Stimulated activated effector memory CD8-positive, alpha-beta T cell treated with anti-CD3 and anti-CD28 coated beads, Interleukin-12 subunit alpha, Interleukin-12 subunit beta, amount 100 ng/mL, for 72 hours (primary cell): ENCODE results near the gene DIAPH1.

Experiments used
- ATAC-seq: fragments of 150-1000 bp; cut with Tn5 transposase; 2 replicates; pipeline ENCODE4 v1.10.0; 2021
- DNase-seq, 2 donors: peaks; one replicate each; pipeline ENCODE4 v3.0.0; 2021 to 2022; ENCODE audit warnings: low spot score in 2 of 2
- H3K27ac Mint-ChIP-seq: one replicate; pipeline ENCODE4 v1.8.0; 2022; ENCODE audit warnings: mild to moderate bottlenecking, mixed read lengths
- H3K36me3 Mint-ChIP-seq: one replicate; pipeline ENCODE4 v1.8.0; 2022; ENCODE audit warnings: mild to moderate bottlenecking, mixed read lengths
- H3K4me1 Mint-ChIP-seq: one replicate; pipeline ENCODE4 v1.8.0; 2022; ENCODE audit warnings: mixed read lengths
- H3K4me3 Mint-ChIP-seq: one replicate; pipeline ENCODE4 v1.8.0; 2022; ENCODE audit warnings: mild to moderate bottlenecking, mixed read lengths
- H3K9me3 Mint-ChIP-seq: one replicate; pipeline ENCODE4 v1.8.0; 2022; ENCODE audit warnings: mixed read lengths

Gene DIAPH1

GRCh38 chr5:141618804-141619554 lies at the start of gene DIAPH1:
Gene DIAPH1 (minus strand): TSS chr5:141619000. CDS start chr5:141618914, 86 bp downstream.
- H3K4me1 Mint-ChIP-seq, result peaks cover 31% of the 10 kb centered on the region
- H3K9me3 Mint-ChIP-seq, result no peaks in the 10 kb centered on the region
- peak within 1 kb of the TSS; percentile 95 for H3K27ac Mint-ChIP-seq
- H3K36me3 Mint-ChIP-seq, result peaks cover 93% of the 10 kb centered on the region
- ATAC-seq (peak; percentile 93), DNase-seq (peak; percentile 94 to 98)
- peak within 1 kb of the TSS; percentile 90 for H3K4me3 Mint-ChIP-seq

- H3K36me3 Mint-ChIP-seq, result peaks cover 16% of the 10 kb centered on the region
- no peak for ATAC-seq
Measured at GRCh38 chr5:141665995-141666940, 47.5 kb upstream of the DIAPH1 start.

GRCh38 chr5:141664733-141665461 lies 46.1 kb upstream of the DIAPH1 start:
- H3K4me3 Mint-ChIP-seq, result no peak overlapping the region
- H3K4me1 Mint-ChIP-seq, result peaks cover 6% of the 10 kb centered on the region
- H3K27ac Mint-ChIP-seq, result no peak overlapping the region
- ATAC-seq (peak; percentile 92), DNase-seq (peak; percentile 67 to 88)
- H3K9me3 Mint-ChIP-seq, result no peaks in the 10 kb centered on the region
- peaks cover 16% of the 10 kb centered on the region for H3K36me3 Mint-ChIP-seq

More at GRCh38 chr5:141665995-141666940, 47.5 kb upstream of the DIAPH1 start:
- Mint-ChIP-seq H3K4me1 (peaks cover 6% of the 10 kb centered on the region), H3K9me3 (no peaks in the 10 kb centered on the region), H3K27ac (no peak overlapping the region), H3K4me3 (no peak overlapping the region)
- no peak for DNase-seq

DNA sequence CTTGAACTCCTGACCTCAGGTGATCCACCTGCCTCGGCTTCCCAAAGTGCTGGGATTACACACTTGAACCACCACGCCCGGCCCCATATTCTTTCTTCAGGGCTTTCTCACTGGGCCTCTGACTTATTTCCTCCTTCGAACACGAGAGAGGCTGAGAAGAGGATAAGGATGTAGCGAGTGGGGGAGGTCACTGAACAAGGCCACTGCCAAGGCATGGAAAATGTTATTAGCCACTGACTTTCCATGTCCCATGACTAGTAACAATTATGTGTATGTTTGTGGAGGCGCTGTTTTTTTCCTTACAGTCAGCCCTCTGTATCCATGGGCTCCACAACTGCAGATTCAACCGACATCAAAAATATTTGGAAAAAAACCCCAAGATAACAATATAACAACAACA lies 44.7 kb upstream of the DIAPH1 start:
- H3K4me3 Mint-ChIP-seq, result no peak overlapping the region
- ATAC-seq (no peak), DNase-seq (no peak)

DNA sequence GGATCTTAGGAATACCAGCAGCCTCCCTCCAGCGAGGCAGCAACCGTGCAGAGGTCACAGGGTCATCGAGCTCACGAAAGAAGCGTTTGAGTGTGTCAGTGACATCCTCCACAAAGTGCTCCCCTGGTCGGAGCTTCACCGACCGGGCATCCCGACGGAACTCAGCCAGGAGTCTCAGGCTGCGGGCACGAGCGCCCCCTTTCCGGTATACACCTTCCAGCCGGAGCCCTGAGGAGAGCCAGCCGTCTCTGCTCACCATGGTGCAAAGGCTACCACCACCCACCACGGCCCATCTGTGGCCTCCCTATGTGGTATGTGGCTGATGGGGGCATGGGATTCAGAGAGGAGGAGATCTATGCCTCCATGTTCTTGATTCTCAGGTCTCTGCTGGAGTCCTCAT lies 43.2 kb upstream of the DIAPH1 start:
- no peak for DNase-seq
- no peak for ATAC-seq
- peaks cover 20% of the 10 kb centered on the region for H3K4me1 Mint-ChIP-seq
- H3K27ac Mint-ChIP-seq, result no peak overlapping the region
- H3K9me3 Mint-ChIP-seq, result no peaks in the 10 kb centered on the region
- H3K36me3 Mint-ChIP-seq, result peaks cover 15% of the 10 kb centered on the region
- H3K4me3 Mint-ChIP-seq, result no peak overlapping the region

More for the DNA sequence above, 44.7 kb upstream of the DIAPH1 start:
- no peaks in the 10 kb centered on the region for H3K9me3 Mint-ChIP-seq
- no peak overlapping the region for H3K27ac Mint-ChIP-seq
- peaks cover 6% of the 10 kb centered on the region for H3K4me1 Mint-ChIP-seq
- H3K36me3 Mint-ChIP-seq, result peaks cover 10% of the 10 kb centered on the region

- no peak overlapping the region for H3K4me3 Mint-ChIP-seq
- H3K36me3 Mint-ChIP-seq, result peaks cover 11% of the 10 kb centered on the region
- peak; percentile 96 for ATAC-seq
- DNase-seq, result no peak
- H3K27ac Mint-ChIP-seq, result peak overlapping the region; percentile 41
- H3K4me1 Mint-ChIP-seq, result peaks cover 14% of the 10 kb centered on the region
- no peaks in the 10 kb centered on the region for H3K9me3 Mint-ChIP-seq
Measured at GRCh38 chr5:141657937-141658545, 39.2 kb upstream of the DIAPH1 start.

GRCh38 chr5:141657404-141657803 lies 38.6 kb upstream of the DIAPH1 start:
- peak overlapping the region; percentile 41 for H3K27ac Mint-ChIP-seq
- no peaks in the 10 kb centered on the region for H3K9me3 Mint-ChIP-seq
- DNase-seq, result no peak
- peaks cover 11% of the 10 kb centered on the region for H3K36me3 Mint-ChIP-seq
- peaks cover 20% of the 10 kb centered on the region for H3K4me1 Mint-ChIP-seq
- no peak for ATAC-seq
- no peak overlapping the region for H3K4me3 Mint-ChIP-seq

DNA sequence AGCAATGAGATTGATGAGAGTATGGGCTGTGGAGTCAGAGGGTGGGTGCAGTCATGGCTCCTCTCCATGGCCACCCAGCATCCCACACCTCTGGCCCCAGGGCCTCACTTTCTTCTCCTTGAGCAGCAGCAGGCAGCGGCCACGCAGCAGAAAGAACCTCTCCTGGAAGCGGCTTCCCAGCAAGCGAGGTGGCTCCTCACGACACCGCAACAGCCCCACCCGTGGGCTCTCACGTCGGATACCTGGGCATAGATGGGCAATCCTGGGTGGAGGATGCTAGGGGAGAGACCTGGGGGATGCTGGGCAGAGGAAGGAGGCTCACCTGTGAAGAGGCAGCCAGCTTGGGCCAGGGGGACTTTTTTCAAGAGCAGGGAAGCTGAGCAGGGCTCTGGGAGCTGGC lies 37.6 kb upstream of the DIAPH1 start:
- peaks cover 11% of the 10 kb centered on the region for H3K36me3 Mint-ChIP-seq
- no peak for DNase-seq
- H3K4me1 Mint-ChIP-seq, result peaks cover 29% of the 10 kb centered on the region
- H3K9me3 Mint-ChIP-seq, result no peaks in the 10 kb centered on the region
- H3K4me3 Mint-ChIP-seq, result no peak overlapping the region
- peak overlapping the region; percentile 6 for H3K27ac Mint-ChIP-seq
- no peak for ATAC-seq

DNA sequence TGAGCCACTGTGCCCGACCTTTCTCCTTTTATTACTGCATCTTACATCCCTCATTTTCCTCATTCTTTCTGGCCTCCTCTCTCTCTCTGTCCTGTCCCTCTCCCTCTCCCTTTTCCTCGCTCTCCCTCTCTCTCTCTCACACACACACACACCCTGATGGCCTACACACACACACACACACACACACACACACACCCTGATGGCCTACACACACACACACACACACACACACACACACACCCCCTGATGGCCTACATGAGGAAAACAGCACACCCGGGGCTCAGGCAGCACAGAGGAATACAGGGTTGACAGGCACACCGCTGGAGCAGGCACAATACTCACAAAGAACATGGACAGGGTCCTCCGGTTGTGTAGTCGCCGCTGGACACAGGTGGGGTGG lies 36.2 kb upstream of the DIAPH1 start:
- H3K4me3 Mint-ChIP-seq, result no peak overlapping the region
- H3K36me3 Mint-ChIP-seq, result peaks cover 11% of the 10 kb centered on the region
- no peak for ATAC-seq
- H3K27ac Mint-ChIP-seq, result no peak overlapping the region
- no peak for DNase-seq
- H3K9me3 Mint-ChIP-seq, result no peaks in the 10 kb centered on the region
- H3K4me1 Mint-ChIP-seq, result peaks cover 43% of the 10 kb centered on the region

- H3K9me3 Mint-ChIP-seq, result no peaks in the 10 kb centered on the region
- ATAC-seq (no peak), DNase-seq (no peak)
- H3K4me3 Mint-ChIP-seq, result no peak overlapping the region
- H3K36me3 Mint-ChIP-seq, result peaks cover 11% of the 10 kb centered on the region
- H3K27ac Mint-ChIP-seq, result no peak overlapping the region
- H3K4me1 Mint-ChIP-seq, result peaks cover 50% of the 10 kb centered on the region
Measured at GRCh38 chr5:141654298-141654697, 35.5 kb upstream of the DIAPH1 start.

GRCh38 chr5:141651728-141652105 lies 32.9 kb upstream of the DIAPH1 start:
- H3K4me3 Mint-ChIP-seq, result peak overlapping the region; percentile 94
- ATAC-seq, result no peak

GRCh38 chr5:141650851-141651727 lies 32.3 kb upstream of the DIAPH1 start, which contains the start of gene FCHSD1:
Gene FCHSD1 (minus strand): TSS chr5:141651418. CDS start chr5:141651368, 50 bp downstream.
- H3K4me1 Mint-ChIP-seq, result peaks cover 47% of the 10 kb centered on the region

More at GRCh38 chr5:141651728-141652105, 32.9 kb upstream of the DIAPH1 start:
- Mint-ChIP-seq H3K4me1 (peaks cover 43% of the 10 kb centered on the region), H3K9me3 (no peaks in the 10 kb centered on the region), H3K36me3 (peaks cover 24% of the 10 kb centered on the region), H3K27ac (peak overlapping the region; percentile 96)
- DNase-seq, result no peak

DNA sequence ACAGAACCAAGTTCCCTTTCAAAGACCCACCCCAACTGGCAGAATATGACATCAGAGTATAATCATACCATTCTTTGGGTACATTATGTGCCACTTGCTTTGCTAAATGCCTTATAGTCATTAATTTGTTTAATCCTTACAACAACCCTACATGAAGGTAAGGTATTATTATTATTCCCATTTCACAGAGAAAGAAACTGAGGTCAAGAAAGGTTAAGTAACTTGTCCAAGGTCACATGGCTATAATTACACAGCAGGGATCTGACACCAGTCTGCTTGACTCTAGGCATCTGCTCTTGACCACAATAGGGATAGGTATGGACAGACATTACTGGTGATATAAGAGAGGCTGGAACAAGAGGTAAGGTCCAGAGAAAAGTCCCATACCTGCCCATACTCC lies 31.2 kb upstream of the DIAPH1 start:
- DNase-seq (no peak), ATAC-seq (no peak)
- Mint-ChIP-seq H3K9me3 (no peaks in the 10 kb centered on the region), H3K27ac (peak overlapping the region; percentile 96), H3K4me1 (peaks cover 50% of the 10 kb centered on the region), H3K36me3 (peaks cover 37% of the 10 kb centered on the region), H3K4me3 (peak overlapping the region; percentile 94)

More at GRCh38 chr5:141650851-141651727, 32.3 kb upstream of the DIAPH1 start, which contains the start of gene FCHSD1:
- Mint-ChIP-seq H3K27ac (peak within 1 kb of the TSS; percentile 96), H3K36me3 (peaks cover 30% of the 10 kb centered on the region), H3K9me3 (no peaks in the 10 kb centered on the region), H3K4me3 (peak within 1 kb of the TSS; percentile 94)
- ATAC-seq (peak; percentile 92), DNase-seq (peak; percentile 85 to 93)
